HepG2 (cell line): Measurements from ENCODE around the gene COMT. TPM values are rescaled to one million over a fixed set of nuclear protein-coding genes. Genes with fewer than 3 reads are reported as not detected.

Experiments
- ATF4 ChIP-seq, 2 experiments: fragments of 450-650 bp in 1 of 2; sonication (generic) in 1 of 2; formaldehyde crosslinking; IDR thresholded peaks; 2 replicates each; pipeline versions ENCODE4 v1.5.0 to v1.8.0; 2020 to 2022; ENCODE audit warnings: mild to moderate bottlenecking in 1 of 2, missing genetic modification reagents in 1 of 2
- CREM ChIP-seq, 2 experiments: sonication (generic) in 1 of 2; formaldehyde crosslinking in 1 of 2; IDR thresholded peaks; 2 replicates each; pipeline versions ENCODE4 v1.4.0 to v1.6.1; 2016 to 2020; ENCODE audit warnings: antibody characterized with exemption in 1 of 2, mild to moderate bottlenecking in 1 of 2, missing genetic modification reagents in 1 of 2
- DMTF1 ChIP-seq: sonication (generic); formaldehyde crosslinking; IDR thresholded peaks from 2 replicates; pipeline ENCODE4 v1.4.0; 2020; ENCODE audit warnings: mild to moderate bottlenecking, missing genetic modification reagents
- DPF2 ChIP-seq: sonication (generic); formaldehyde crosslinking; IDR thresholded peaks from 2 replicates; pipeline ENCODE4 v1.4.0; 2020; ENCODE audit warnings: mild to moderate bottlenecking, low read depth, missing genetic modification reagents, borderline replicate concordance
- FOXO4 ChIP-seq: sonication (generic); formaldehyde crosslinking; conservative IDR thresholded peaks from 2 replicates; pipeline ENCODE4 v1.8.1; 2023; ENCODE audit warnings: missing genetic modification reagents
- HMGA1 ChIP-seq: sonication (generic); formaldehyde crosslinking; conservative IDR thresholded peaks from 2 replicates; pipeline ENCODE4 v1.4.0; 2020; ENCODE audit warnings: missing genetic modification reagents
- HMGXB4 ChIP-seq, 2 experiments: sonication (generic) in 1 of 2; formaldehyde crosslinking in 1 of 2; IDR thresholded peaks; 2 replicates each; pipeline versions ENCODE4 v1.4.0 to v1.6.1; 2018 to 2020; ENCODE audit warnings: missing genetic modification reagents in 2 of 2, borderline replicate concordance in 1 of 2, low read depth in 1 of 2, mild to moderate bottlenecking in 1 of 2, missing biosample characterization in 1 of 2
- HNRNPUL1 ChIP-seq: fragments of 200-400 bp; formaldehyde crosslinking; IDR thresholded peaks from 2 replicates; pipeline ENCODE4 v1.6.1; 2017; ENCODE audit warnings: low read depth, mild to moderate bottlenecking, low read length, moderate library complexity
- MAFK ChIP-seq, 2 experiments: IDR thresholded peaks in 1 of 2; conservative IDR thresholded peaks in 1 of 2; 2 replicates each; pipeline ENCODE4 v1.6.1; 2011; ENCODE audit warnings: improper control_type of control experiment in 2 of 2, low read length in 2 of 2
- NFATC3 ChIP-seq: sonication (generic); formaldehyde crosslinking; IDR thresholded peaks from 2 replicates; pipeline ENCODE4 v1.5.1; 2020; ENCODE audit warnings: mild to moderate bottlenecking, missing genetic modification reagents
- PHB2 ChIP-seq: fragments of 450-650 bp; IDR thresholded peaks from 2 replicates; pipeline ENCODE4 v1.6.1; 2018; ENCODE audit not compliant: partially characterized antibody
- PLSCR1 ChIP-seq: sonication (generic); formaldehyde crosslinking; IDR thresholded peaks from 2 replicates; pipeline ENCODE4 v1.5.0; 2020; ENCODE audit warnings: missing genetic modification reagents, mild to moderate bottlenecking, borderline replicate concordance
- ZFP36L1 ChIP-seq: sonication (generic); formaldehyde crosslinking; IDR thresholded peaks from 2 replicates; pipeline ENCODE4 v1.8.0; 2022; ENCODE audit warnings: mild to moderate bottlenecking, missing genetic modification reagents, moderate library complexity
- ZNF263 ChIP-seq: sonication (generic); formaldehyde crosslinking; IDR thresholded peaks from 2 replicates; pipeline ENCODE4 v1.4.0; 2020; ENCODE audit warnings: missing genetic modification reagents
- ZNF317 ChIP-seq: sonication (generic); formaldehyde crosslinking; IDR thresholded peaks from 2 replicates; pipeline ENCODE4 v1.5.0; 2020; ENCODE audit warnings: mild to moderate bottlenecking, missing genetic modification reagents
- ZNF326 ChIP-seq: sonication (generic); formaldehyde crosslinking; IDR thresholded peaks from 2 replicates; pipeline ENCODE4 v1.4.0; 2020; ENCODE audit warnings: missing genetic modification reagents, borderline replicate concordance
- ZNF34 ChIP-seq: sonication (generic); formaldehyde crosslinking; IDR thresholded peaks from 2 replicates; pipeline ENCODE4 v1.4.0; 2020; ENCODE audit warnings: mild to moderate bottlenecking, missing genetic modification reagents, borderline replicate concordance
- ZNF354B ChIP-seq: sonication (generic); formaldehyde crosslinking; IDR thresholded peaks from 2 replicates; pipeline ENCODE4 v1.8.0; 2022; ENCODE audit warnings: mild to moderate bottlenecking, missing genetic modification reagents
- ZNF563 ChIP-seq: sonication (generic); formaldehyde crosslinking; IDR thresholded peaks from 2 replicates; pipeline ENCODE4 v1.8.0; 2022; ENCODE audit warnings: mild to moderate bottlenecking, moderate library complexity, missing genetic modification reagents
- ZNF607 ChIP-seq: sonication (generic); formaldehyde crosslinking; IDR thresholded peaks from 2 replicates; pipeline ENCODE4 v1.5.1; 2020; ENCODE audit warnings: missing genetic modification reagents, mild to moderate bottlenecking, borderline replicate concordance
- ZNF644 ChIP-seq: IDR thresholded peaks from 2 replicates; pipeline ENCODE4 v1.6.1; 2016; ENCODE audit warnings: low read depth
- ZNF709 ChIP-seq: sonication (generic); formaldehyde crosslinking; IDR thresholded peaks from 2 replicates; pipeline ENCODE4 v1.5.0; 2020; ENCODE audit warnings: mild to moderate bottlenecking, missing genetic modification reagents
- polyA plus RNA-seq, 8 experiments: library from polyadenylated mRNA; depleted of rRNA in 3 of 8; stranded (reverse) in 7 of 8; unstranded in 1 of 8; fragments of >200 nt; fragmentation: Illumina TruSeq in 4 of 8; extraction: Trizol in 4 of 8; gene quantifications; 2 replicates each; pipeline versions ENCODE4 v1.2.1 to v1.2.3, GENCODE V29; 2011 to 2016; ENCODE audit warnings: low read depth in 4 of 8, missing spikeins in 1 of 8, mixed read lengths in 1 of 8; ENCODE audit not compliant: insufficient read depth in 1 of 8
- total RNA-seq, 5 experiments: library from RNA; depleted of rRNA; stranded (reverse); fragments of >200 nt; fragmentation: Illumina TruSeq; extraction: Trizol; gene quantifications; 2 replicates each; pipeline ENCODE4 v1.2.3, GENCODE V29; 2016; ENCODE audit warnings: low read depth in 1 of 5

The COMT gene
- total and polyA plus RNA-seq, 2 of the 13 experiments (the other 11 are each of a cell fraction or from before 2014, with no cell fraction given): 156 to 162 TPM

GRCh38 chr22:19892257-19892879 is 49.2 kb upstream of the COMT start (continued):
- TF ChIP-seq HMGXB4 (CRISPR knock-in tag; IDR thresholded peaks at IDR 0.05; ENCODE audit: borderline replicate concordance in 1 of 2, low read depth in 1 of 2) (peak; percentile 73 to 79), ZNF34 (CRISPR knock-in tag) (no peak), ATF4 (CRISPR knock-in tag; IDR thresholded peaks at IDR 0.05) (peak in 1 of 2 experiments; percentile 37; a peak in 1 of 4 replicates), ZNF709 (CRISPR knock-in tag) (peak; percentile 99), MAFK (conservative IDR thresholded peaks at IDR 0.05 in 1 of 2, IDR thresholded peaks at IDR 0.05 in 1 of 2; ENCODE audit: low read length in 2 of 2) (no peak), DPF2 (CRISPR knock-in tag) (0 out of 2 replicates have a peak, but pooled peaks have one; percentile 21), ZNF354B (peak; percentile 56; the same call in 1 of the 2 replicates), HNRNPUL1 (no peak), ZNF263 (peak; percentile 80), CREM (IDR thresholded peaks at IDR 0.05) (no peak; the same call in 1 of the 2 replicates), CREM (CRISPR knock-in tag; IDR thresholded peaks at IDR 0.05) (no peak), PHB2 (no peak), NFATC3 (CRISPR knock-in tag) (peak; percentile 73; the same call in 1 of the 2 replicates), ZFP36L1 (CRISPR knock-in tag) (peak; percentile 99), HMGA1 (CRISPR knock-in tag) (no peak), ZNF644 (CRISPR knock-in tag) (no peak), ZNF317 (CRISPR knock-in tag) (peak; percentile 94), ZNF563 (CRISPR knock-in tag) (peak; percentile 98), PLSCR1 (CRISPR knock-in tag) (peak; percentile 96; the same call in 1 of the 2 replicates), DMTF1 (CRISPR knock-in tag) (0 out of 2 replicates have a peak, but pooled peaks have one; percentile 72), ZNF326 (CRISPR knock-in tag) (no peak), FOXO4 (CRISPR knock-in tag) (peak; percentile 97; the same call in 1 of the 2 replicates), ZNF607 (peak; percentile 99)
